Nephron progenitor cell (in vitro differentiated cells): ENCODE results near the gene GCN1.

Source experiments
- DNase-seq: peaks from one replicate; pipeline ENCODE4 v3.0.0; 2021
- H3K27ac Mint-ChIP-seq: 2 replicates; pipeline ENCODE4 v1.8.0; 2021; ENCODE audit warnings: mild to moderate bottlenecking, moderate library complexity, mixed read lengths
- H3K27me3 Mint-ChIP-seq: 2 replicates; pipeline ENCODE4 v1.8.0; 2021; ENCODE audit warnings: mild to moderate bottlenecking, low read depth, mixed read lengths; ENCODE audit not compliant: poor library complexity
- H3K36me3 Mint-ChIP-seq: 2 replicates; pipeline ENCODE4 v1.8.0; 2021; ENCODE audit warnings: low read depth, mixed read lengths
- H3K4me1 Mint-ChIP-seq: 2 replicates; pipeline ENCODE4 v1.8.0; 2021; ENCODE audit warnings: mixed read lengths
- H3K4me3 Mint-ChIP-seq: 2 replicates; pipeline ENCODE4 v1.8.0; 2021; ENCODE audit warnings: mild to moderate bottlenecking, moderate library complexity, mixed read lengths
- H3K9me3 Mint-ChIP-seq: 2 replicates; pipeline ENCODE4 v1.8.0; 2021; ENCODE audit warnings: mild to moderate bottlenecking, moderate library complexity, mixed read lengths
- CTCF ChIP-seq: fragments of 200-600 bp; sonication (generic); IDR thresholded peaks from 2 replicates; pipeline ENCODE4 v1.5.0; 2021; ENCODE audit warnings: antibody characterized with exemption

Gene GCN1

GRCh38 chr12:120093592-120094355, 100.7 kb downstream of the GCN1 start:
- no peak for TF ChIP-seq CTCF
- Mint-ChIP-seq H3K27me3 (peaks cover 6% of the 10 kb centered on the region), H3K4me1 (peaks cover 71% of the 10 kb centered on the region), H3K27ac (peak overlapping the region; percentile 68), H3K4me3 (peak overlapping the region; percentile 52), H3K36me3 (peaks cover 14% of the 10 kb centered on the region), H3K9me3 (no peaks in the 10 kb centered on the region)
- peak; percentile 73 for DNase-seq

GRCh38 chr12:120093336-120093591, 101.3 kb downstream of the GCN1 start:
- TF ChIP-seq CTCF = no peak
- H3K27me3 Mint-ChIP-seq = peaks cover 7% of the 10 kb centered on the region
- peaks cover 9% of the 10 kb centered on the region for H3K36me3 Mint-ChIP-seq
- no peak for DNase-seq
- no peaks in the 10 kb centered on the region for H3K9me3 Mint-ChIP-seq
- H3K27ac Mint-ChIP-seq = peak overlapping the region; percentile 61
- peaks cover 71% of the 10 kb centered on the region for H3K4me1 Mint-ChIP-seq
- no peak overlapping the region for H3K4me3 Mint-ChIP-seq

- no peak for TF ChIP-seq CTCF
- H3K4me1 Mint-ChIP-seq = peaks cover 72% of the 10 kb centered on the region
- no peaks in the 10 kb centered on the region for H3K9me3 Mint-ChIP-seq
- DNase-seq = no peak
- H3K27me3 Mint-ChIP-seq = peaks cover 7% of the 10 kb centered on the region
- no peak overlapping the region for H3K27ac Mint-ChIP-seq
- H3K36me3 Mint-ChIP-seq = peaks cover 6% of the 10 kb centered on the region
- H3K4me3 Mint-ChIP-seq = peak overlapping the region; percentile 5
Observed at GRCh38 chr12:120092551-120093335, 101.8 kb downstream of the GCN1 start.

- H3K4me1 Mint-ChIP-seq = peaks cover 74% of the 10 kb centered on the region
- H3K36me3 Mint-ChIP-seq = no peaks in the 10 kb centered on the region
- TF ChIP-seq CTCF = no peak
- H3K9me3 Mint-ChIP-seq = no peaks in the 10 kb centered on the region
- peak overlapping the region; percentile 62 for H3K27ac Mint-ChIP-seq
- DNase-seq = no peak
- no peak overlapping the region for H3K4me3 Mint-ChIP-seq
- peaks cover 7% of the 10 kb centered on the region for H3K27me3 Mint-ChIP-seq
Observed at GRCh38 chr12:120091371-120092090, 103.0 kb downstream of the GCN1 start.

- TF ChIP-seq CTCF = no peak
- no peaks in the 10 kb centered on the region for H3K9me3 Mint-ChIP-seq
- H3K27ac Mint-ChIP-seq = no peak overlapping the region
- peaks cover 74% of the 10 kb centered on the region for H3K4me1 Mint-ChIP-seq
- peaks cover 8% of the 10 kb centered on the region for H3K27me3 Mint-ChIP-seq
- DNase-seq = no peak
- no peak overlapping the region for H3K4me3 Mint-ChIP-seq
- no peaks in the 10 kb centered on the region for H3K36me3 Mint-ChIP-seq
Observed at GRCh38 chr12:120090626-120091295, 103.8 kb downstream of the GCN1 start.
